ENCODE measurements around the gene CEP131. TPM values are rescaled to one million over a fixed set of nuclear protein-coding genes. Genes with fewer than 3 reads are reported as not detected.

CEP131 gene
- total RNA-seq, 1 donor from 2014 or later, result 26.8 TPM

DNA sequence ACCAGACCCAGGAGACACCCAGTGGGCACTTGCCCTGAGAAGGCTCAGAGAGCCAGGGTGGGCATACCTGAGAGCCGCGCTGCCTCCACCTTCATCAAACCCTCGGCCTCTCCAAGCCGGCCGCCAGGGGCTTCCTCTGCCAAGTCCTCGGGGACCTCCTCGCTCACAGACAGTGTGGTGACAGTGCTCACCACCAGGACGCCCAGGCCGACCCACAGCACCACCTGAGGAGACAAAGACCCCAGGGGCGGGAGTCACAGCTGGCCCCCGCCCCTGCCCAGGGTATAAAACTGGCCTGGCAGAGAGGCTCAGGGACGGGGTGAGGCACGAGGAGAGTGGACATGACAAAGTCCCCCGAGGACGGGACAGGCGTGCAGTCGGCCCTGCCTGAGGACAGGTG is 37.4 kb upstream of the CEP131 start:
- H3K36me3 Mint-ChIP-seq, result no peaks in the 10 kb centered on the region
- DNase-seq (ENCODE audit: extremely low spot score, unreplicated experiment), result no peak
- TF ChIP-seq, protein P1, sequence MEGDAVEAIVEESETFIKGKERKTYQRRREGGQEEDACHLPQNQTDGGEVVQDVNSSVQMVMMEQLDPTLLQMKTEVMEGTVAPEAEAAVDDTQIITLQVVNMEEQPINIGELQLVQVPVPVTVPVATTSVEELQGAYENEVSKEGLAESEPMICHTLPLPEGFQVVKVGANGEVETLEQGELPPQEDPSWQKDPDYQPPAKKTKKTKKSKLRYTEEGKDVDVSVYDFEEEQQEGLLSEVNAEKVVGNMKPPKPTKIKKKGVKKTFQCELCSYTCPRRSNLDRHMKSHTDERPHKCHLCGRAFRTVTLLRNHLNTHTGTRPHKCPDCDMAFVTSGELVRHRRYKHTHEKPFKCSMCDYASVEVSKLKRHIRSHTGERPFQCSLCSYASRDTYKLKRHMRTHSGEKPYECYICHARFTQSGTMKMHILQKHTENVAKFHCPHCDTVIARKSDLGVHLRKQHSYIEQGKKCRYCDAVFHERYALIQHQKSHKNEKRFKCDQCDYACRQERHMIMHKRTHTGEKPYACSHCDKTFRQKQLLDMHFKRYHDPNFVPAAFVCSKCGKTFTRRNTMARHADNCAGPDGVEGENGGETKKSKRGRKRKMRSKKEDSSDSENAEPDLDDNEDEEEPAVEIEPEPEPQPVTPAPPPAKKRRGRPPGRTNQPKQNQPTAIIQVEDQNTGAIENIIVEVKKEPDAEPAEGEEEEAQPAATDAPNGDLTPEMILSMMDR (conservative IDR thresholded peaks at IDR 0.05), result peak; percentile 15
- no peak overlapping the region for H3K27ac Mint-ChIP-seq
- H3K9me3 Mint-ChIP-seq, result no peaks in the 10 kb centered on the region
- no peak overlapping the region for H3K4me3 Mint-ChIP-seq
- no peaks in the 10 kb centered on the region for H3K27me3 Mint-ChIP-seq
- peaks cover 7% of the 10 kb centered on the region for H3K4me1 Mint-ChIP-seq (ENCODE audit: unreplicated experiment)

DNA sequence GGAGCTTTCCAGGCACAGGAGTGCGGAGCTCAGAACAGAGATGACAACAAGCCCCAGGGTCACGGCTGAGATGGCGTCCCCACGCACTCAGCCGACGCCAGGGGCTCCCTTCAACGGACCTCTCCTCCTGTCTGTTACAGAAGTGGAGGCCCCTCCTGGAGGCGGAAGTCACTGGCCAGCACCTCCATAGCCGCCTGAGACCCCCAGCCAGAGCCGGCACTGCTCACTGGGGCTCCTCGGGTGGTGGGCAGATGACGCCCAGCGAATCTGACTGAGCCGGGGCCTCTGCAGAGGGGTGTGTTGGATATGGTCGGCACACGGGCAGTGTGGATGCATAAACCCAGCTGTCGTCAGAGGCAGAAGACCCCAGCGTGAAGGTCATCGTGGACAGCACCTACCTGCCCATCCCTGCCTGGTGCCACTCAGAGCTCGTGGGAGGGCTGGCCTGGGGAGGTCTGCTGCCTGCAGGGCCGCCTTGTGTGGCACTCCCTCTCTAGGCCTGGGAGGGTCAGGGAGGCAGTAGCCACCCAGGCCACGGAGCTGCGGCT is 36.4 kb upstream of the CEP131 start:
- no peak for DNase-seq (ENCODE audit: extremely low spot score, unreplicated experiment)

DNA sequence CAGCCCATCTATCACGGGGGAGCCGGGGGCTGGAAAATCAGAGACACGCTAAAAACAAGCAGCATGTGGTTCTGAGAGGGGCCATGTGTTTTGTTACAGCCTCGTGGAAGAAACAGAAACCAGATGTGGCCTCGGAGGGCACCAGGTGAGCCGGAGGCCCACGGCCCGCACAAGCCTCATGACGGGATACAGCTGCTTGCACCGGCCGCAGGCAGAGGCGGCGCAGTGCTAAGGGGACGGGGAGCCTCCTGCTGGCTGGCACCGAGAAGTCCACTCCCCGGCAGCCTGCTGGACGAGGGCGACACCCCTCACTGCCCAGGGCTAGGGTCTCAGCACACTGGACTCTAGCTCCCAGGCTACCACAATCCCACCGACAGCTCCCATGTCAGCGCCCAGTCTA is 35.5 kb upstream of the CEP131 start:
- H3K36me3 Mint-ChIP-seq, result peaks cover 3% of the 10 kb centered on the region
- no peak overlapping the region for H3K27ac Mint-ChIP-seq
- TF ChIP-seq, protein P1 (conservative IDR thresholded peaks at IDR 0.05), result peak; percentile 62
- H3K4me1 Mint-ChIP-seq (ENCODE audit: unreplicated experiment), result peaks cover 19% of the 10 kb centered on the region
- DNase-seq (ENCODE audit: extremely low spot score, unreplicated experiment), result no peak
- H3K4me3 Mint-ChIP-seq, result no peak overlapping the region
- H3K27me3 Mint-ChIP-seq, result no peaks in the 10 kb centered on the region
- H3K9me3 Mint-ChIP-seq, result no peaks in the 10 kb centered on the region

More for the DNA sequence above, 36.4 kb upstream of the CEP131 start:
- Mint-ChIP-seq H3K4me3 (no peak overlapping the region), H3K27me3 (no peaks in the 10 kb centered on the region), H3K4me1 (ENCODE audit: unreplicated experiment) (peaks cover 15% of the 10 kb centered on the region), H3K27ac (no peak overlapping the region), H3K9me3 (no peaks in the 10 kb centered on the region), H3K36me3 (no peaks in the 10 kb centered on the region)
- TF ChIP-seq, protein P1 (conservative IDR thresholded peaks at IDR 0.05), result no peak

DNA sequence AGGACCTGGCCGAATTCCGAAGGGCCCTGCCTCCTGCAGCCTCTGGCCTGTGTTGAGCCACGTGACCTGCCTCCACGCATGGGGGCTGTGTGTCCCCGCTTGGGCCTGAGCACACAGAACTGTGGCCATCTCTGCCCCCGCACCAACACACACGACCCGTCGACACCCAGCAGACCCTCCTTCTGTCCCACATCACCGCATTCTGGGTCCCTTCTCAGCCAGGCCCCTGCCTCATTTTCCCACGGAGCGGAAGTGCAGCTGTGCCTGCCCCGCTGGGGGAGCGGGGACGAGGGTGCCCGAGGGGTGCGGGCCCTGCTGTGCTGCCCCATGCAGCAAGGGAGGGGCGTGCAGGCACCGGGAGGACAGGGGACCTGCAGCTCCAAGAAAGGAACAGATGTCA is 34.8 kb upstream of the CEP131 start:
- TF ChIP-seq, protein P1 (conservative IDR thresholded peaks at IDR 0.05), result no peak
- Mint-ChIP-seq H3K27ac (no peak overlapping the region), H3K36me3 (peaks cover 5% of the 10 kb centered on the region), H3K27me3 (no peaks in the 10 kb centered on the region), H3K9me3 (no peaks in the 10 kb centered on the region), H3K4me3 (no peak overlapping the region), H3K4me1 (ENCODE audit: unreplicated experiment) (peaks cover 22% of the 10 kb centered on the region)
- DNase-seq (ENCODE audit: extremely low spot score, unreplicated experiment), result no peak

DNA sequence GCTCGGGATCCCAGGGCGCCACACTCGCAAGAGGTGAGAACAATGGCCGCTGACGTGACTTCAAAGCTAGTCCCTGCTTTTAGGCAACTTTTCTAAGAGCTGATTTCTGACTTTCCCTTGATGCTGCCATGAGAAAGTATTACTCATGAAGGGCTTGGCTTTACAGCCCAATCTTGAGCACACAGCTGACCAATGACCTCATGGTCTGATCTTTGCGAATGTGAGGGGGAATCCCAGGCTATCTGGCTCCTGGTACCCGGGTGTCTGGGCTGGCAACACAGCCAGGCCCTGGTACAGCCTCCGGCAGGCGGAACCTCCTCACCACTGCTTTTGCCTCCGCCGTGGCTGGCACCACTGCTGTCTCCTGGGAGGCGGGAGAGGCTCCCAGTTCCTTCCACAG is 33.9 kb upstream of the CEP131 start:
- H3K27ac Mint-ChIP-seq, result no peak overlapping the region
- no peaks in the 10 kb centered on the region for H3K9me3 Mint-ChIP-seq
- no peak overlapping the region for H3K4me3 Mint-ChIP-seq
- peaks cover 22% of the 10 kb centered on the region for H3K4me1 Mint-ChIP-seq (ENCODE audit: unreplicated experiment)
- peaks cover 5% of the 10 kb centered on the region for H3K36me3 Mint-ChIP-seq
- H3K27me3 Mint-ChIP-seq, result no peaks in the 10 kb centered on the region
- DNase-seq (ENCODE audit: extremely low spot score, unreplicated experiment), result no peak
- TF ChIP-seq, protein P1 (conservative IDR thresholded peaks at IDR 0.05), result no peak

Data from type B pancreatic cell (in vitro differentiated cells).